H54 (cell line): ENCODE measurements around the gene HDAC4.

ENCODE experiments used
- DNase-seq: peaks from one replicate; pipeline ENCODE4 v3.0.0; 2011; ENCODE audit warnings: low spot score, mixed read lengths; ENCODE audit not compliant: insufficient read length
- FAIRE-seq: peaks from 3 replicates; lab custom pipeline; 2011; peaks lifted over from hg19 to GRCh38; lab: Jason Lieb, UNC
- POLR2A ChIP-seq: IDR thresholded peaks from 2 replicates; pipeline ENCODE4 v1.6.1; 2011; ENCODE audit warnings: low read depth, mild to moderate bottlenecking, low read length

Gene HDAC4

GRCh38 chr2:239106966-239107365 lies 293.9 kb downstream of the HDAC4 start:
- TF ChIP-seq POLR2A: no peak
- no peak for DNase-seq
- no peak for FAIRE-seq

- FAIRE-seq (peak; percentile 30), DNase-seq (peak; percentile 90)
- TF ChIP-seq POLR2A: no peak
Observed at GRCh38 chr2:239106314-239106908, 294.4 kb downstream of the HDAC4 start.

GRCh38 chr2:239105234-239105633 lies 295.6 kb downstream of the HDAC4 start:
- no peak for TF ChIP-seq POLR2A
- DNase-seq (no peak), FAIRE-seq (no peak)

GRCh38 chr2:239104800-239105199 lies 296.0 kb downstream of the HDAC4 start:
- FAIRE-seq: no peak
- no peak for TF ChIP-seq POLR2A

GRCh38 chr2:239103125-239104098 lies 297.4 kb downstream of the HDAC4 start:
- no peak for TF ChIP-seq POLR2A
- FAIRE-seq (no peak), DNase-seq (no peak)

More at GRCh38 chr2:239104800-239105199, 296.0 kb downstream of the HDAC4 start:
- DNase-seq: no peak

GRCh38 chr2:239102266-239102665 lies 298.6 kb downstream of the HDAC4 start:
- TF ChIP-seq POLR2A: no peak
- DNase-seq: no peak
- FAIRE-seq: no peak

GRCh38 chr2:239101807-239102206 lies 299.0 kb downstream of the HDAC4 start:
- FAIRE-seq: no peak
- TF ChIP-seq POLR2A: no peak
- no peak for DNase-seq

- TF ChIP-seq POLR2A: no peak
- DNase-seq (no peak), FAIRE-seq (no peak)
Observed at GRCh38 chr2:239101071-239101470, 299.7 kb downstream of the HDAC4 start.

GRCh38 chr2:239099474-239099873 lies 301.3 kb downstream of the HDAC4 start:
- no peak for TF ChIP-seq POLR2A

GRCh38 chr2:239098288-239098970 lies 302.4 kb downstream of the HDAC4 start:
- FAIRE-seq (no peak), DNase-seq (no peak)
- TF ChIP-seq POLR2A: no peak

More at GRCh38 chr2:239099474-239099873, 301.3 kb downstream of the HDAC4 start:
- no peak for DNase-seq
- no peak for FAIRE-seq

GRCh38 chr2:239097428-239097696 lies 303.5 kb downstream of the HDAC4 start:
- DNase-seq (no peak), FAIRE-seq (no peak)
- TF ChIP-seq POLR2A: no peak

- no peak for FAIRE-seq
- TF ChIP-seq POLR2A: no peak
- DNase-seq: no peak
Observed at GRCh38 chr2:239096676-239097427, 304.0 kb downstream of the HDAC4 start.

- FAIRE-seq (no peak), DNase-seq (no peak)
- TF ChIP-seq POLR2A: no peak
Observed at GRCh38 chr2:239095460-239096081, 305.2 kb downstream of the HDAC4 start.
